ENCODE results near the gene CDK5R1. TPM values are rescaled to one million over a fixed set of nuclear protein-coding genes. Genes with fewer than 3 reads are reported as not detected.

Gene CDK5R1
- polyA plus RNA-seq, 1 donor (not counting 4 experiments of a cell fraction or from before 2014, with no cell fraction given), result 2.9 TPM

DNA sequence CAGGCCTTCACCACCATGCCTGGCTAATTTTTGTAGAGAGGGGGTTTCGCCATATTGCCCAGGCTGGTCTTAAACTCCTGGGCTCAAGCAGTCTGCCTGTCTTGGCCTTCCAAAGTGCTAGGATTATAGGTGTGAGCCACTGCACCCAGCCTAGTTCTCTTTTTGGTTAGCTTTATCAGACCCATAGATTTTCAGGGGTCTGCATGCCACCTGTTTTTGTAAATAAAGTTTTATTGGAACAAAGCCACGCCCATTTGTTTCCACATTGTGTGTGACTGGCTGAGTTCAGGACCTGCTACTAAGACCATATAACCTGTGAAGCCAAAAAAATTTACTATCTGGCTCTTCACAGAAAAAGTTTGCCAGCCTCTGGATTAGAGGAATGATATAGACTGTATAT is 34.9 kb upstream of the CDK5R1 start:
- dilution Hi-C loops (cut with MboI; ENCODE audit: extremely low pct_ligation_motif_present, low sequenced_read_pairs), result no loop called here
- Histone ChIP-seq H3K4me2 (ENCODE audit: control insufficient read depth, extremely low read depth, insufficient read depth, low read depth, low read length) (no peak overlapping the region), H3K9me1 (ENCODE audit: control insufficient read depth, extremely low read depth, insufficient read depth, low read length) (no peaks in the 10 kb centered on the region), H2AFZ (ENCODE audit: control insufficient read depth, low read length) (no peak overlapping the region), H3K36me3 (ENCODE audit: control insufficient read depth in 2 of 2, extremely low read depth in 1 of 2, insufficient read depth in 2 of 2, low read length in 2 of 2) (peaks cover 21 to 27% of the 10 kb centered on the region in 2 experiments), H3K27me3 (ENCODE audit: control insufficient read depth, extremely low read depth, insufficient read depth, low read length) (no peaks in the 10 kb centered on the region), H3K9ac (ENCODE audit: control insufficient read depth, extremely low read depth, insufficient read depth, low read length) (no peak overlapping the region), H3K79me2 (ENCODE audit: control insufficient read depth, insufficient read depth, low read length) (peaks cover 85% of the 10 kb centered on the region), H3K4me1 (ENCODE audit: control insufficient read depth, extremely low read depth, insufficient read depth, low read length) (no peaks in the 10 kb centered on the region), H3K4me3 (ENCODE audit: control insufficient read depth in 2 of 3, extremely low read depth in 1 of 3, insufficient read depth in 2 of 3, low read depth in 1 of 3, low read length in 3 of 3) (no peak overlapping the region), H3K27ac (ENCODE audit: control insufficient read depth, insufficient read depth, low read length) (no peak overlapping the region), H4K20me1 (ENCODE audit: control insufficient read depth, extremely low read depth, insufficient read depth, low read length) (no peaks in the 10 kb centered on the region), H3K9me3 (ENCODE audit: control insufficient read depth, low read depth, low read length) (no peaks in the 10 kb centered on the region)
- TF ChIP-seq EZH2 (IDR thresholded peaks at IDR 0.05; ENCODE audit: low read length) (no peak), CTCF (optimal IDR thresholded peaks at IDR 0.05 in 1 of 3, IDR thresholded peaks at IDR 0.05 in 1 of 3, conservative IDR thresholded peaks at IDR 0.05 in 1 of 3; ENCODE audit: extremely low read depth in 1 of 3, insufficient read depth in 2 of 3, low read length in 3 of 3) (no peak)
- no peak for FAIRE-seq
- no peak for DNase-seq (ENCODE audit: low read depth, low spot score)

GRCh38 chr17:32452281-32452680 is 34.5 kb upstream of the CDK5R1 start:
- TF ChIP-seq EZH2 (IDR thresholded peaks at IDR 0.05; ENCODE audit: low read length), result no peak
- no peak for TF ChIP-seq CTCF (optimal IDR thresholded peaks at IDR 0.05 in 1 of 3, IDR thresholded peaks at IDR 0.05 in 1 of 3, conservative IDR thresholded peaks at IDR 0.05 in 1 of 3; ENCODE audit: extremely low read depth in 1 of 3, insufficient read depth in 2 of 3, low read length in 3 of 3)
- no peaks in the 10 kb centered on the region for H3K9me3 ChIP-seq (ENCODE audit: control insufficient read depth, low read depth, low read length)
- H3K36me3 ChIP-seq (ENCODE audit: control insufficient read depth in 2 of 2, extremely low read depth in 1 of 2, insufficient read depth in 2 of 2, low read length in 2 of 2), result peaks cover 20 to 27% of the 10 kb centered on the region in 2 experiments
- H3K79me2 ChIP-seq (ENCODE audit: control insufficient read depth, insufficient read depth, low read length), result peaks cover 82% of the 10 kb centered on the region
- H2AFZ ChIP-seq (ENCODE audit: control insufficient read depth, low read length), result no peak overlapping the region
- no peak overlapping the region for H3K9ac ChIP-seq (ENCODE audit: control insufficient read depth, extremely low read depth, insufficient read depth, low read length)
- no peaks in the 10 kb centered on the region for H3K27me3 ChIP-seq (ENCODE audit: control insufficient read depth, extremely low read depth, insufficient read depth, low read length)
- no peak overlapping the region for H3K27ac ChIP-seq (ENCODE audit: control insufficient read depth, insufficient read depth, low read length)
- no peaks in the 10 kb centered on the region for H3K9me1 ChIP-seq (ENCODE audit: control insufficient read depth, extremely low read depth, insufficient read depth, low read length)
- H4K20me1 ChIP-seq (ENCODE audit: control insufficient read depth, extremely low read depth, insufficient read depth, low read length), result no peaks in the 10 kb centered on the region
- DNase-seq (ENCODE audit: low read depth, low spot score) (no peak), FAIRE-seq (peak; percentile 75)
- H3K4me1 ChIP-seq (ENCODE audit: control insufficient read depth, extremely low read depth, insufficient read depth, low read length), result no peaks in the 10 kb centered on the region
- dilution Hi-C loops (cut with MboI; ENCODE audit: extremely low pct_ligation_motif_present, low sequenced_read_pairs), result no loop called here
- no peak overlapping the region for H3K4me3 ChIP-seq (ENCODE audit: control insufficient read depth in 2 of 3, extremely low read depth in 1 of 3, insufficient read depth in 2 of 3, low read depth in 1 of 3, low read length in 3 of 3)
- H3K4me2 ChIP-seq (ENCODE audit: control insufficient read depth, extremely low read depth, insufficient read depth, low read depth, low read length), result no peak overlapping the region

Measured in keratinocyte (primary cell).